Heart left ventricle (tissue), 16 donors: ENCODE measurements around the gene NFATC1. TPM values are rescaled to one million over a fixed set of nuclear protein-coding genes. Genes with fewer than 3 reads are reported as not detected.

ENCODE experiments used
- ATAC-seq, 4 donors: fragments of 200-7000 bp; cut with Tn5 transposase; one replicate each; pipeline ENCODE4 v1.9.1; 2020 to 2022; ENCODE audit warnings: moderate library complexity in 4 of 4, mild to moderate bottlenecking in 3 of 4, moderate number of reproducible peaks in 1 of 4
- DNase-seq, 5 donors: peaks; one replicate each; pipeline ENCODE4 v3.0.0-alpha.2; 2020
- H3K27ac ChIP-seq, 12 donors: fragments of 200-600 bp; sonication (generic) in 4 of 12; one replicate each; pipeline versions ENCODE4 v1.5.0 to v1.8.0; 2016 to 2022; ENCODE audit warnings: mild to moderate bottlenecking in 2 of 12
- H3K27me3 ChIP-seq, 9 donors: fragments of 200-600 bp; sonication (generic) in 2 of 9; one replicate each; pipeline versions ENCODE4 v1.5.1 to v1.8.0; 2016 to 2022; ENCODE audit warnings: mild to moderate bottlenecking in 3 of 9
- H3K36me3 ChIP-seq, 9 donors: fragments of 200-600 bp; sonication (generic) in 2 of 9; one replicate each; pipeline versions ENCODE4 v1.5.0 to v1.8.0; 2018 to 2022; ENCODE audit warnings: mild to moderate bottlenecking in 2 of 9
- H3K4me1 ChIP-seq, 12 donors: fragments of 200-600 bp; sonication (generic) in 4 of 12; one replicate each; pipeline versions ENCODE4 v1.5.0 to v1.8.0; 2016 to 2022; ENCODE audit warnings: mild to moderate bottlenecking in 3 of 12
- H3K4me3 ChIP-seq, 12 donors: fragments of 200-600 bp; sonication (generic) in 4 of 12; one replicate each; pipeline versions ENCODE4 v1.5.0 to v1.8.0; 2017 to 2022; ENCODE audit warnings: mild to moderate bottlenecking in 9 of 12, moderate library complexity in 4 of 12
- H3K9me3 ChIP-seq, 12 donors: fragments of 200-600 bp; sonication (generic) in 4 of 12; one replicate each; pipeline versions ENCODE4 v1.5.0 to v1.8.0; 2016 to 2022; ENCODE audit warnings: mild to moderate bottlenecking in 1 of 12
- CTCF ChIP-seq, 12 donors: fragments of 200-600 bp; sonication (generic) in 4 of 12; IDR thresholded peaks; one replicate each; pipeline versions ENCODE4 v1.5.0 to v1.8.0; 2018 to 2022; ENCODE audit warnings: antibody characterized with exemption in 12 of 12, mild to moderate bottlenecking in 5 of 12
- POLR2A ChIP-seq, 2 donors: fragments of 450-650 bp; IDR thresholded peaks; one replicate each; pipeline ENCODE4 v1.6.1; 2017; ENCODE audit warnings: antibody characterized with exemption in 2 of 2, mild to moderate bottlenecking in 2 of 2, moderate library complexity in 2 of 2
- WGBS, 4 donors: extraction: QIAGEN DNeasy Blood & Tissue Kit in 2 of 4; methylation state at CpG; one replicate each; pipeline versions ENCODE4 v1.1.5 to v1.1.7; 2013 to 2018; 5-methylcytosine and 5-hydroxymethylcytosine counted together
- intact Hi-C, 10 donors: fragments of 100-400 bp; cut with DNase I; formaldehyde crosslinking; loops; one replicate each; pipeline versions ENCODE4 v1.11.1 to v1.14.2; 2022
- polyA plus RNA-seq, 2 donors: library from polyadenylated mRNA; stranded (reverse); fragments of 200-250 nt; gene quantifications; one replicate each; pipeline ENCODE4 v1.2.3, GENCODE V29; 2013
- total RNA-seq, 9 donors: library from RNA; depleted of rRNA in 2 of 9; stranded (reverse); fragments of >200 nt in 2 of 9; fragmentation: NEBNext Ultra II Directional in 3 of 9; extraction: Animal tissue kit (Norgen Biotek cat#: 25700) in 3 of 9; gene quantifications; one replicate each; pipeline versions ENCODE4 v1.1.0 to v1.2.4, GENCODE V29; 2016 to 2023
- donor health status: ischemic (EF 13 %, LVEDD 7.1; RV severe dilation, severe dysfunction).
- donor health status: healthy with polysubstance abuse.
- donor health status: DM: no; HTN: yes; CAD: no.
- donor health status: DM: no; HTN: no; CAD: no.
- donor health status: ischemic (EF 25% LVEDD 6.9; RV normal size, moderate dysfunction).
- donor health status: ischemic (EF 25% LVEDD 5.7; RV mildly dilated, moderate dysfunction).
- donor health status: healthy.
- donor health status: DM: yes; HTN: yes; CAD: no.
- donor health status: ischemic (EF 35%, LVEDD 5.7; RV mildly dilated, moderate dysfunction).
- donor health status: nonischemic (EF 11% LVEDD 7.7; RV severe dilation, severe dysfunction).
- donor health status: DM: yes; HTN: yes; CAD: no.
- donor health status: PGD.
- donor health status: ischemic (EF 29% LVEDD 5.4; RV normal size, mild dysfunction).
- donor health status: nonischemic (EF 23%, LVEDD 6.1; RV moderate dilation, normal function).

NFATC1 gene
- total and polyA plus RNA-seq, 11 donors, result 6.5 to 26.7 (median 15.3) TPM

GRCh38 chr18:79545736-79546171 lies 150.0 kb downstream of the NFATC1 start:
- intact Hi-C loops, result no loop called here

GRCh38 chr18:79546781-79547272 lies 151.1 kb downstream of the NFATC1 start:
- ATAC-seq, result no peak
- no peak for TF ChIP-seq POLR2A (IDR thresholded peaks at IDR 0.05)
- no peak for TF ChIP-seq CTCF (IDR thresholded peaks at IDR 0.05)
- intact Hi-C loops, result no loop called here
- 78 to 87% (median 84%) methylated on average over 23 of the region's 23 CpGs for WGBS, 4 donors
- no peak overlapping the region for H3K27ac ChIP-seq
- DNase-seq, result peak in 2 of 5 donors; percentile 8 to 37
- H3K4me1 ChIP-seq, result peaks cover 0 to 12% (median 2%) of the 10 kb centered on the region in 12 donors
- no peaks in the 10 kb centered on the region for H3K9me3 ChIP-seq
- no peak overlapping the region for H3K4me3 ChIP-seq
- no peaks in the 10 kb centered on the region for H3K36me3 ChIP-seq
- H3K27me3 ChIP-seq, result peaks cover 0 to 4% (median 0%) of the 10 kb centered on the region in 9 donors

More at GRCh38 chr18:79545736-79546171, 150.0 kb downstream of the NFATC1 start:
- ATAC-seq, result no peak
- no peak overlapping the region for H3K27ac ChIP-seq
- H3K9me3 ChIP-seq, result no peaks in the 10 kb centered on the region
- H3K27me3 ChIP-seq, result peaks cover 0 to 4% (median 0%) of the 10 kb centered on the region in 9 donors
- TF ChIP-seq CTCF (IDR thresholded peaks at IDR 0.05), result no peak
- no peak for TF ChIP-seq POLR2A (IDR thresholded peaks at IDR 0.05)
- 79 to 85% (median 82%) methylated on average over 9 to 18 of the region's 18 CpGs for WGBS, 4 donors
- H3K4me3 ChIP-seq, result no peak overlapping the region
- peaks cover 0 to 17% (median 2%) of the 10 kb centered on the region in 12 donors for H3K4me1 ChIP-seq
- H3K36me3 ChIP-seq, result no peaks in the 10 kb centered on the region
- DNase-seq, result peak in 2 of 5 donors; percentile 4 to 18

- Histone ChIP-seq H3K4me3 (no peak overlapping the region), H3K27me3 (peaks cover 0 to 4% (median 0%) of the 10 kb centered on the region in 9 donors), H3K27ac (no peak overlapping the region), H3K4me1 (peaks cover 0 to 12% (median 2%) of the 10 kb centered on the region in 12 donors), H3K9me3 (no peaks in the 10 kb centered on the region), H3K36me3 (no peaks in the 10 kb centered on the region)
- ATAC-seq, result no peak
- WGBS, 4 donors, result 82 to 91% (median 85%) methylated on average over 19 to 36 of the region's 36 CpGs
- intact Hi-C loops, result no loop called here
- TF ChIP-seq POLR2A (IDR thresholded peaks at IDR 0.05), result no peak
- TF ChIP-seq CTCF (IDR thresholded peaks at IDR 0.05), result no peak
- peak in 2 of 5 donors; percentile 12 to 31 for DNase-seq
These were observed 151.8 kb downstream of the NFATC1 start for GRCh38 chr18:79547413-79548076.

GRCh38 chr18:79548077-79548450 lies 152.3 kb downstream of the NFATC1 start:
- intact Hi-C loops, result no loop called here
- DNase-seq (no peak), ATAC-seq (no peak)

More at GRCh38 chr18:79548077-79548450, 152.3 kb downstream of the NFATC1 start:
- Histone ChIP-seq H3K4me1 (peaks cover 0 to 12% (median 2%) of the 10 kb centered on the region in 12 donors), H3K27ac (no peak overlapping the region), H3K27me3 (peaks cover 0 to 4% (median 0%) of the 10 kb centered on the region in 9 donors), H3K4me3 (no peak overlapping the region), H3K9me3 (no peaks in the 10 kb centered on the region), H3K36me3 (no peaks in the 10 kb centered on the region)
- 91 to 97% (median 92%) methylated on average over 20 to 25 of the region's 25 CpGs for WGBS, 4 donors
- no peak for TF ChIP-seq POLR2A (IDR thresholded peaks at IDR 0.05)
- no peak for TF ChIP-seq CTCF (IDR thresholded peaks at IDR 0.05)
